Karpas-422 (cell line): ENCODE data around the gene PRSS8. TPM values are rescaled to one million over a fixed set of nuclear protein-coding genes. Genes with fewer than 3 reads are reported as not detected.
A peak's percentile ranks its signal among the peaks of the same experiment; 100 is the strongest.

Experiments used
- DNase-seq: peaks from one replicate; pipeline ENCODE4 v3.0.0-alpha.2; 2015
- H2AFZ ChIP-seq: fragments of 200-600 bp; sonication (generic); 2 replicates; pipeline ENCODE4 v1.6.1; 2014; ENCODE audit warnings: antibody characterized with exemption, low read length, mixed read lengths
- H3K27ac ChIP-seq: fragments of 200-600 bp; sonication (generic); 2 replicates; pipeline ENCODE4 v1.5.1; 2014; ENCODE audit warnings: mild to moderate bottlenecking, low read length, moderate library complexity
- H3K27me3 ChIP-seq: fragments of 200-600 bp; sonication (generic); 2 replicates; pipeline ENCODE4 v1.6.1; 2014; ENCODE audit warnings: low read length, mixed read lengths
- H3K36me3 ChIP-seq: fragments of 200-600 bp; sonication (generic); 2 replicates; pipeline ENCODE4 v1.6.1; 2014; ENCODE audit warnings: low read length, mixed read lengths; ENCODE audit not compliant: insufficient read depth
- H3K4me1 ChIP-seq: fragments of 200-600 bp; sonication (generic); 2 replicates; pipeline ENCODE4 v1.6.1; 2014; ENCODE audit warnings: mild to moderate bottlenecking, low read length, mixed read lengths
- H3K4me2 ChIP-seq: fragments of 200-600 bp; sonication (generic); 2 replicates; pipeline ENCODE4 v1.6.1; 2014; ENCODE audit warnings: low read length, low read depth, mild to moderate bottlenecking; ENCODE audit not compliant: poor library complexity, severe bottlenecking
- H3K4me3 ChIP-seq: fragments of 200-600 bp; sonication (generic); 2 replicates; pipeline ENCODE4 v1.5.1; 2014; ENCODE audit warnings: mild to moderate bottlenecking, antibody characterized with exemption, low read length, mixed read lengths
- H3K79me2 ChIP-seq: fragments of 200-600 bp; sonication (generic); 2 replicates; pipeline ENCODE4 v1.6.1; 2014; ENCODE audit warnings: mild to moderate bottlenecking, low read length, mixed read lengths
- H3K9ac ChIP-seq: fragments of 200-600 bp; sonication (generic); 2 replicates; pipeline ENCODE4 v1.6.0; 2014; ENCODE audit warnings: low read length
- H3K9me2 ChIP-seq: fragments of 200-600 bp; sonication (generic), shearing (Covaris generic); replicated peaks from 2 replicates; pipeline ENCODE4 v1.6.0; 2014; ENCODE audit warnings: mild to moderate bottlenecking, low read length, moderate library complexity; ENCODE audit not compliant: insufficient read depth
- H3K9me3 ChIP-seq: fragments of 300-700, 200-600 bp; sonication (generic); 2 replicates; pipeline ENCODE4 v1.6.1; 2014; ENCODE audit warnings: low read length, mixed read lengths
- H4K20me1 ChIP-seq: fragments of 200-600 bp; sonication (generic); 2 replicates; pipeline ENCODE4 v1.6.1; 2014; ENCODE audit warnings: mild to moderate bottlenecking, antibody characterized with exemption, low read length, low read depth; ENCODE audit not compliant: insufficient read depth
- total RNA-seq: library from RNA; depleted of rRNA; stranded (reverse); fragments of >200 nt; shearing (Covaris generic); gene quantifications from 2 replicates; pipeline ENCODE4 v1.2.3, GENCODE V29; 2014; ENCODE audit warnings: low replicate concordance

The PRSS8 gene
- total RNA-seq, 1 experiment from 2014 or later, result not detected

DNA sequence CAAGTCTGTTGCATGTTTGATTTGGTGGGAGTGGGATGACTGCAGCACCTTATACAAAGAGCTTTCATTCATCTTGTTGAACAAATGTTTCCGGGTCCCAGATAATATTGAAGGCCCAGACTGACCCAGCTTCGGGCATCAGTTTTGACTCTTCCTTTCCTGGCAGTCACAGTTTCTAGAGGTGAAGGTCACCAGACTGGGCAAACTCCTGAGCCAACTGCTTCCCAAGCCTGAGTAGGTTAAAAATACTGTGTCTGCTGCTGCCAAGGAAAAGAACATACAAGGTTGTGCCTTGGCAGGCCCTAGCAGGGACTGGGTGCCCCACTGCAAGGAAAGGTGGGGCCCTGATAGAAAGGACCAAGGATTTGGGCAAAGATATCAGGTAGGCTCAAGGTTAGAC is 22.8 kb downstream of the PRSS8 start:
- H2AFZ ChIP-seq, result no peak overlapping the region
- no peaks in the 10 kb centered on the region for H3K9me3 ChIP-seq
- no peak overlapping the region for H3K4me3 ChIP-seq
- peaks cover 24% of the 10 kb centered on the region for H3K79me2 ChIP-seq
- H3K27ac ChIP-seq, result no peak overlapping the region
- H4K20me1 ChIP-seq, result no peaks in the 10 kb centered on the region
- no peak overlapping the region for H3K9ac ChIP-seq
- H3K36me3 ChIP-seq, result no peaks in the 10 kb centered on the region; the same call in none of the 2 replicates
- DNase-seq, result no peak
- H3K4me2 ChIP-seq, result no peak overlapping the region
- H3K27me3 ChIP-seq, result no peaks in the 10 kb centered on the region
- no peaks in the 10 kb centered on the region for H3K9me2 ChIP-seq
- H3K4me1 ChIP-seq, result peaks cover 13% of the 10 kb centered on the region

DNA sequence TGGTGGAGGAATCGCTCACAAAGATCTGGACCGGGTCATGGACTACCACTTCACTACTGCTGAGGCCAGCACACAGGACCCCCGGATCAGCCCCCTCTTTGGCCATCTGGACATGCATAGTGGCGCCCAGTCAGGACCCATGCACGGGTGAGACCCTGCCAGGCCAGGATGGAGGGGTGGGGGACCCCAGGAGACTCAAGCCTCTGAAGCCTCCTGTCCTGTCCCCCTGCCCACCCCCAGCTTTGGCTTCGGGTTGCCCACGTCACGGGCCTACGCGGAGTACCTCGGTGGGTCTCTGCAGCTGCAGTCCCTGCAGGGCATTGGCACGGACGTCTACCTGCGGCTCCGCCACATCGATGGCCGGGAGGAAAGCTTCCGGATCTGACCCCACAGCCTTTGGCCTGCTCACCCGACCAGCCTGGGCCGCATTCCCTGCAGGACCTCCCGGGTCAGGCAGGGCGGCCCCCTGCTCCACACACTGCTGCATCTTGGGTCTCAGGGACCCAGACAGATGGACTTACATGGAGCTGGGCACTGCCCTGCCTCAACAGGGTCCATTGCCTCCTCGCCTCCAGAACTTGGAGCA is 23.6 kb downstream of the PRSS8 start:
- Histone ChIP-seq H2AFZ (no peak overlapping the region), H3K9ac (no peak overlapping the region), H3K4me3 (no peak overlapping the region), H3K9me2 (no peaks in the 10 kb centered on the region), H4K20me1 (no peaks in the 10 kb centered on the region), H3K27me3 (no peaks in the 10 kb centered on the region), H3K36me3 (no peaks in the 10 kb centered on the region; the same call in none of the 2 replicates), H3K4me1 (peaks cover 18% of the 10 kb centered on the region), H3K27ac (no peak overlapping the region), H3K79me2 (peaks cover 24% of the 10 kb centered on the region), H3K4me2 (no peak overlapping the region), H3K9me3 (no peaks in the 10 kb centered on the region)
- DNase-seq, result no peak

DNA sequence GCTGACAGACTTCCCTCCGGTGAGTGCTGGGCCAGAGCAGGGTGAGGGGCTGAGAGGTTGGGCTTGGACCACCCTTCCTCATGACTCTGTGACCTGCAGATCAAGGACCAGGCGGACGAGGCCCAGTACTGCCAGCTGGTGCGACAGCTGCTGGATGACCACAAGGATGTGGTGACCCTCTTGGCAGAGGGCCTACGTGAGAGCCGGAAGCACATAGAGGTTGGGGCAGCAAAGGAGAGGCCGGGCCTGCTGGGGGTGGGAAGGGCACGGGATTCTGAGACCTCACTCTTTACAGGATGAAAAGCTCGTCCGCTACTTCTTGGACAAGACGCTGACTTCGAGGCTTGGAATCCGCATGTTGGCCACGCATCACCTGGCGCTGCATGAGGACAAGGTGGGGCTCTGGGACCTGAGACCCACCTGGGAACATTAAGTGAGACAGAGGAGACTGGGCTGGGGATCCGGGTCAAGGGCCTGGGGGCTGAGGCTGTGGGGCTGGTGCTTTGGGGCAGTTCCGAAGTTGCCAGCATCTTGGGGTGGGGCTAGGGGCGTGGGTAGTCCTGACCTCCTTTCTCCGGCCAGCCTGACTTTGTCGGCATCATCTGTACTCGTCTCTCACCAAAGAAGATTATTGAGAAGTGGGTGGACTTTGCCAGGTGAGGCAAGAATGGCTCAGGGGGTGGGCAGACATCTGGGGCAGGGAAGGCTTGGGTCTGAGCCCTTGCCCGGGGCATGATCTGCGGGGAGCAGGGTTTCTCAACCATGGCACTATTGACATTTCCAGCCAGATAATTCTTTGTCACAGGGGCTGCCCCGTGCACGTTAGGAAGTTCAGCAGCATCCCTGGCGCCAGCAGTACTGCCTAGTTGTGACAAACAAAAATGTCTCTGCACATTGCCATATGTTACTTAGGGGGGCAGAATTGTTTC is 25.2 kb downstream of the PRSS8 start:
- no peak overlapping the region for H3K4me3 ChIP-seq
- peaks cover 18% of the 10 kb centered on the region for H3K79me2 ChIP-seq
- DNase-seq, result no peak
- no peaks in the 10 kb centered on the region; the same call in none of the 2 replicates for H3K36me3 ChIP-seq
- H3K27me3 ChIP-seq, result no peaks in the 10 kb centered on the region
- H3K4me2 ChIP-seq, result no peak overlapping the region
- H2AFZ ChIP-seq, result no peak overlapping the region
- no peaks in the 10 kb centered on the region for H3K9me2 ChIP-seq
- H3K27ac ChIP-seq, result no peak overlapping the region
- H4K20me1 ChIP-seq, result no peaks in the 10 kb centered on the region
- H3K9ac ChIP-seq, result no peak overlapping the region
- no peaks in the 10 kb centered on the region for H3K9me3 ChIP-seq
- peaks cover 20% of the 10 kb centered on the region for H3K4me1 ChIP-seq

DNA sequence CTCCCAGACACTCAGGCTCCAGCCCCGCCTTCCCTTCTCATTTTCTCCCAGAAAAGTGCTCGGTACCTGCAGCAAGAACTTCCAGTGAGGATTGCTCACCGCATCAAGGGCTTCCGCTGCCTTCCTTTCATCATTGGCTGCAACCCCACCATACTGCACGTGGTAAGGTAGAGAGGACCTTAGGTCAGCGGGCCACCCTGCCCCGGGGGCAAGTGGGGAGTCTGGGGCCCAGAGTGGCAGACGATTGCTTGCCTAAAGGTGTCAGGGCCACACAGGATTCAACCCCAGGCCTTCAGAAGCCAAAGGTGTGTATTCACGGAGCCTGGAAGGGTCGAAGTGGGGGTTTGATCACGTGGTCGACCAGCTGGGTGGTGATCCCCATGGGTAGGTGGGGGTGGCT is 25.9 kb downstream of the PRSS8 start:
- no peak overlapping the region for H3K27ac ChIP-seq
- no peaks in the 10 kb centered on the region for H3K9me3 ChIP-seq
- no peaks in the 10 kb centered on the region for H4K20me1 ChIP-seq
- H3K4me3 ChIP-seq, result peak overlapping the region; percentile 92; the same call in 1 of the 2 replicates
- H3K79me2 ChIP-seq, result peaks cover 18% of the 10 kb centered on the region
- no peak overlapping the region for H3K9ac ChIP-seq
- no peak for DNase-seq
- no peaks in the 10 kb centered on the region for H3K27me3 ChIP-seq
- H3K4me2 ChIP-seq, result peak overlapping the region; percentile 79
- H3K4me1 ChIP-seq, result peaks cover 20% of the 10 kb centered on the region
- H3K9me2 ChIP-seq, result no peaks in the 10 kb centered on the region
- H2AFZ ChIP-seq, result no peak overlapping the region
- no peaks in the 10 kb centered on the region; the same call in none of the 2 replicates for H3K36me3 ChIP-seq

DNA sequence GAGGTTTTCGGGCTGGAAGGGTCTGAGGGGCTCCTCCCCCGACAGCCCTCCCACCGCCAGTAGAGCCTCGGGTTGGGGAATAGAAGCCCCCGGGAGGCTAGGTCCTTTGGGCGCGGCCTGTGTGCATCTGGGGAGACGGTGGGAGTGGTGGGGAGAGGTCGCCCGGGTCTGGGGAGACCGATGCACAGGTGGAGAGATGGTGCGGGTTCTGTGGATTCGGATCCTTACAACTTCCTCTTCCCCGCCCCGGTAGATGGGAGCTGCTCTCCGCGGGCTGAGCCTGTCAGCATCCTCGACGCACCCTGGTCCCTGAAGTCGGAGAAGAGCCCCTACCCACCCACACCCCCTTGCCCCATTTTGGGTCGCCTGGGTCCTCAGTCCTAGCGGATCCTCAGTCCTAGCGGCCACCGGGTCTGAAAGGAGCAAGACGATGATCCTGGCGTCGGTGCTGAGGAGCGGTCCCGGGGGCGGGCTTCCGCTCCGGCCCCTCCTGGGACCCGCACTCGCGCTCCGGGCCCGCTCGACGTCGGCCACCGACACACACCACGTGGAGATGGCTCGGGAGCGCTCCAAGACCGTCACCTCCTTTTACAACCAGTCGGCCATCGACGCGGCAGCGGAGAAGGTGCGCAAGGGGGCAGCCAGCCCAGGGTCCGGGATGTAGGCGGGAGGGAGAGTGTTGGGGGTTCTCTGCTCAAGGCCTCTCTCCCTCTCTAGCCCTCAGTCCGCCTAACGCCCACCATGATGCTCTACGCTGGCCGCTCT is 26.6 kb downstream of the PRSS8 start:
- H3K79me2 ChIP-seq, result peaks cover 18% of the 10 kb centered on the region
- DNase-seq, result peak; percentile 40
- H3K4me3 ChIP-seq, result peak overlapping the region; percentile 92
- H3K27me3 ChIP-seq, result no peaks in the 10 kb centered on the region
- H3K9ac ChIP-seq, result peak overlapping the region; percentile 96
- H3K9me2 ChIP-seq, result no peaks in the 10 kb centered on the region
- H3K36me3 ChIP-seq, result no peaks in the 10 kb centered on the region; the same call in none of the 2 replicates
- H3K27ac ChIP-seq, result 0 out of 2 replicates have a peak overlapping the region, but pooled peaks have one; percentile 25
- no peaks in the 10 kb centered on the region for H4K20me1 ChIP-seq
- no peaks in the 10 kb centered on the region for H3K9me3 ChIP-seq
- H3K4me2 ChIP-seq, result peak overlapping the region; percentile 79
- H2AFZ ChIP-seq, result peak overlapping the region; percentile 22; the same call in 1 of the 2 replicates
- H3K4me1 ChIP-seq, result peaks cover 20% of the 10 kb centered on the region

DNA sequence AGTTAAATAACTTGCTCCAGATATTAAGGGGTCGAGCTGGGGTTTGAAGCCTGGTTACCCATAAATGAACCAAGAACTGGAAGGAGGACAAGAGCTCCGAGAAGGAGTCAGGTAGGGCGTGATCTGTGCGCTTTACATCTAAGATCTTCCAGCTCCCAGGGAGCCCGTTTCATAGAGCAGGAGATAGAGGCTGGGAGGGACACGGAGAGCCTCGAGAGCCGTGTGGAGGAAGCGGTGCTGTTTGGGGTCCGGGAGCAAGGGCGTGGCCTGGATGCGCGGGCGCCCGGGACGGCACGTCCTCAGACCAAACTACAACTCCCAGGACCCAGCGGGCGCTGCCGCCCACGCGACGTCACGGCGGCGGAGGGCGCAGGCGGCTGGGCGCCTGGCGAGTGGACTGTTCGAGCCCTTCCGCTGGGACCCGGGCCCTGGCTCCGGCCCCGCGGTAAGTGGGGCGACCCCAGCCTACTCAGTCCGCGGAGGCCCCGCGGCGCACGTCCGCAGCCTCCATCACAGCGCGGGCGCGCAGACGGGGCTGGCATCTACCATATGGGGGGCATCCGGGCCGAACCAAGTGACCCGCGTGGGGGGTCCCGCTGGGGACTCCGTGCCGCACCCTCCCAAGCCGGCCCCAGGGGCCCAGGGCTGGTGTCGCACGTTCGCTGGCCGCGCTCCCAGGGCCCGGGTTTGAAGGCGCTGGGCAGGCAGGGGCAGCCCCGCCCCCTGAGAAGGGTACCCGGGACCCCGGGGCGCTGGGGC is 27.3 kb downstream of the PRSS8 start, which contains the start of gene BCKDK:
Gene BCKDK (plus strand): TSS at position 352 of the 759 bp plus-strand sequence. CDS start 838 bp downstream, outside the sequence.
- Histone ChIP-seq H4K20me1 (no peaks in the 10 kb centered on the region), H3K4me1 (peaks cover 20% of the 10 kb centered on the region), H3K9me2 (no peaks in the 10 kb centered on the region), H3K36me3 (no peaks in the 10 kb centered on the region; the same call in none of the 2 replicates), H3K4me3 (peak within 1 kb of the TSS; percentile 92), H3K27me3 (no peaks in the 10 kb centered on the region), H3K9me3 (no peaks in the 10 kb centered on the region), H3K9ac (peak within 1 kb of the TSS; percentile 96), H3K79me2 (peaks cover 18% of the 10 kb centered on the region), H2AFZ (peak within 1 kb of the TSS; percentile 22; the same call in 1 of the 2 replicates), H3K4me2 (peak within 1 kb of the TSS; percentile 79), H3K27ac (0 out of 2 replicates have a peak within 1 kb of the TSS, but pooled peaks have one; percentile 25)
- peak; percentile 94 for DNase-seq

DNA sequence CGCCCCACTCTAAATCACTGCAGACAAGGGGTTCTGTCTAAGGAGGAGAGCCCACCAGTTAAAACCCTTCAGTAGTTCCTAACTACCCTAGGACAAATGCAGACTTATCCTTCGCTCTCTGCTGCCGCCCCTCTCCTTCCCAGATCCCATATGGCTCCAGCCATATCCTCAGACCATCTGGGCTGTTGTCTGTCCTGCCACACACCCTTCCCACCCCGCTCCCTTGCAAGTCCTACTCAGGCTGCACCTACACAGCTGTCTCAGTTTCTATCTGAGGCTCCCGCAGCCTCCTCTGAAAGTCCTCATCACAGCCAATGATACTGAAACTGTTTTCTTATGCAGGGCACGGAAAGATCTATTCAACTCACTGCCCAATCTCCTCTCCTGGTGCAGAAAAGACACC is 28.1 kb downstream of the PRSS8 start:
- Histone ChIP-seq H4K20me1 (no peaks in the 10 kb centered on the region), H2AFZ (peak overlapping the region; percentile 22; the same call in 1 of the 2 replicates), H3K27ac (0 out of 2 replicates have a peak overlapping the region, but pooled peaks have one; percentile 5), H3K9me3 (no peaks in the 10 kb centered on the region), H3K4me2 (peak overlapping the region; percentile 79), H3K4me1 (peaks cover 20% of the 10 kb centered on the region), H3K9me2 (no peaks in the 10 kb centered on the region), H3K4me3 (peak overlapping the region; percentile 92), H3K36me3 (no peaks in the 10 kb centered on the region; the same call in none of the 2 replicates), H3K27me3 (no peaks in the 10 kb centered on the region), H3K79me2 (peaks cover 18% of the 10 kb centered on the region), H3K9ac (peak overlapping the region; percentile 96)
- DNase-seq, result no peak
